ENCODE data around the gene FXR2. TPM values are rescaled to one million over a fixed set of nuclear protein-coding genes. Genes with fewer than 3 reads are reported as not detected.

Gene FXR2
- total and polyA plus RNA-seq, 9 of the 15 experiments (the other 6 are each of a cell fraction or from before 2014, with no cell fraction given): 2.0 to 49.3 (median 24.5) TPM

DNA sequence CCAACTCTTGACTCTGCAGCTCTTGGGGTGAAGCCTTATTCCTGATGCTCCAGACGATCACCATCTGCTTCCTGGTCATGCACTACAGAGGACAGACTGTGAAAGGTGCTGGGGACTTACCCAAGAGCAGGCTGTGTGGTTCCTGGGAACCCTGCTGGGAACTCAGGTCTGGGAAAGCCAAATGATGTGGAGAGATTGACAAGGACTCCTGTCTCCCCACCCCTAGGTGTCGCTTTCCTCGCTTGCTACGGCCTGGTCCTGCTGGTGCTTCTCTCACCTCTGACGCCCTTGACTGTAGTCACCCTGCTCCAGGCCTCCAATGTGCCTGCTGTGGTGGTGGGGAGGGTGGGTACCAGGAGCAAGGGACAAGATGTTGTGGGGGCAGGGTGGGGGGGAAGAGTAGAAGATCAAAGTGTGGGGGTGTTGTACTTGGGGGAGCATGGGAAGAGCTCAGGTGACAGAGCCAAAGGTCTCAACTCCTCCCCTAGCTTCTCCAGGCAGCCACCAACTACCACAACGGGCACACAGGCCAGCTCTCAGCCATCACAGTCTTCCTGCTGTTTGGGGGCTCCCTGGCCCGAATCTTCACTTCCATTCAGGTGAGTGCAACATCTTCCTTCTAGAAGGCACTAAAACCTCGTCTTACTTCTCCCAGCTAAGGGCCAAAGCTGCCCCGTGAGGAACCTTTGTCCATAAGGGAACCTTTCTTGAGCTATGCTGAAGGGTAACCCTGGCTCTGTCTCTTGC is 27.9 kb downstream of the FXR2 start (continued):
- TF ChIP-seq, protein P1, sequence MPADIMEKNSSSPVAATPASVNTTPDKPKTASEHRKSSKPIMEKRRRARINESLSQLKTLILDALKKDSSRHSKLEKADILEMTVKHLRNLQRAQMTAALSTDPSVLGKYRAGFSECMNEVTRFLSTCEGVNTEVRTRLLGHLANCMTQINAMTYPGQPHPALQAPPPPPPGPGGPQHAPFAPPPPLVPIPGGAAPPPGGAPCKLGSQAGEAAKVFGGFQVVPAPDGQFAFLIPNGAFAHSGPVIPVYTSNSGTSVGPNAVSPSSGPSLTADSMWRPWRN (IDR thresholded peaks at IDR 0.05; ENCODE audit: low read depth): no peak
- TF ChIP-seq POLR3A (IDR thresholded peaks at IDR 0.05; ENCODE audit: borderline replicate concordance, extremely low read depth, insufficient read depth, insufficient read length) (no peak), ZNF699 (CRISPR knock-in tag; IDR thresholded peaks at IDR 0.05; ENCODE audit: insufficient replicate concordance) (no peak), OTX1 (CRISPR knock-in tag; IDR thresholded peaks at IDR 0.05) (no peak), HNRNPK (IDR thresholded peaks at IDR 0.05; ENCODE audit: low read depth, low read length, poor library complexity, severe bottlenecking) (no peak), EWSR1 (IDR thresholded peaks at IDR 0.05; ENCODE audit: borderline replicate concordance, low read depth, partially characterized antibody) (no peak), MEIS2 (IDR thresholded peaks at IDR 0.05; ENCODE audit: partially characterized antibody) (peak; percentile 68), NR2C2 (CRISPR knock-in tag; IDR thresholded peaks at IDR 0.05) (no peak), NR2C2 (tag; IDR thresholded peaks at IDR 0.05) (0 out of 2 replicates have a peak, but pooled peaks have one; percentile 26), RCOR1 (IDR thresholded peaks at IDR 0.05; ENCODE audit: borderline replicate concordance in 1 of 2, low read depth in 2 of 2, low read length in 2 of 2) (peak in 1 of 2 experiments; percentile 63; a peak in 2 of 4 replicates), ZNF75A (CRISPR knock-in tag; IDR thresholded peaks at IDR 0.05) (no peak), ESRRA (IDR thresholded peaks at IDR 0.05; ENCODE audit: borderline replicate concordance, low read depth) (peak; percentile 84), ZNF644 (tag; IDR thresholded peaks at IDR 0.05; ENCODE audit: low read depth) (no peak), ZNF263 (CRISPR knock-in tag; IDR thresholded peaks at IDR 0.05; ENCODE audit: borderline replicate concordance) (no peak), ZFX (CRISPR knock-in tag; IDR thresholded peaks at IDR 0.05) (peak; percentile 28; the same call in 1 of the 2 replicates), HDAC2 (IDR thresholded peaks at IDR 0.05) (no peak; the same call in 1 of the 2 replicates)
- TF ChIP-seq, protein P2, sequence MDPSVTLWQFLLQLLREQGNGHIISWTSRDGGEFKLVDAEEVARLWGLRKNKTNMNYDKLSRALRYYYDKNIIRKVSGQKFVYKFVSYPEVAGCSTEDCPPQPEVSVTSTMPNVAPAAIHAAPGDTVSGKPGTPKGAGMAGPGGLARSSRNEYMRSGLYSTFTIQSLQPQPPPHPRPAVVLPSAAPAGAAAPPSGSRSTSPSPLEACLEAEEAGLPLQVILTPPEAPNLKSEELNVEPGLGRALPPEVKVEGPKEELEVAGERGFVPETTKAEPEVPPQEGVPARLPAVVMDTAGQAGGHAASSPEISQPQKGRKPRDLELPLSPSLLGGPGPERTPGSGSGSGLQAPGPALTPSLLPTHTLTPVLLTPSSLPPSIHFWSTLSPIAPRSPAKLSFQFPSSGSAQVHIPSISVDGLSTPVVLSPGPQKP (CRISPR knock-in tag; IDR thresholded peaks at IDR 0.05): no peak
- TF ChIP-seq, protein P3, sequence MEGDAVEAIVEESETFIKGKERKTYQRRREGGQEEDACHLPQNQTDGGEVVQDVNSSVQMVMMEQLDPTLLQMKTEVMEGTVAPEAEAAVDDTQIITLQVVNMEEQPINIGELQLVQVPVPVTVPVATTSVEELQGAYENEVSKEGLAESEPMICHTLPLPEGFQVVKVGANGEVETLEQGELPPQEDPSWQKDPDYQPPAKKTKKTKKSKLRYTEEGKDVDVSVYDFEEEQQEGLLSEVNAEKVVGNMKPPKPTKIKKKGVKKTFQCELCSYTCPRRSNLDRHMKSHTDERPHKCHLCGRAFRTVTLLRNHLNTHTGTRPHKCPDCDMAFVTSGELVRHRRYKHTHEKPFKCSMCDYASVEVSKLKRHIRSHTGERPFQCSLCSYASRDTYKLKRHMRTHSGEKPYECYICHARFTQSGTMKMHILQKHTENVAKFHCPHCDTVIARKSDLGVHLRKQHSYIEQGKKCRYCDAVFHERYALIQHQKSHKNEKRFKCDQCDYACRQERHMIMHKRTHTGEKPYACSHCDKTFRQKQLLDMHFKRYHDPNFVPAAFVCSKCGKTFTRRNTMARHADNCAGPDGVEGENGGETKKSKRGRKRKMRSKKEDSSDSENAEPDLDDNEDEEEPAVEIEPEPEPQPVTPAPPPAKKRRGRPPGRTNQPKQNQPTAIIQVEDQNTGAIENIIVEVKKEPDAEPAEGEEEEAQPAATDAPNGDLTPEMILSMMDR (IDR thresholded peaks at IDR 0.05 in 2 of 3, conservative IDR thresholded peaks at IDR 0.05 in 1 of 3; ENCODE audit: insufficient read depth in 2 of 3, low read depth in 1 of 3, low read length in 3 of 3): peak; percentile 66 to 72 (median 68)
- TF ChIP-seq, protein P4, sequence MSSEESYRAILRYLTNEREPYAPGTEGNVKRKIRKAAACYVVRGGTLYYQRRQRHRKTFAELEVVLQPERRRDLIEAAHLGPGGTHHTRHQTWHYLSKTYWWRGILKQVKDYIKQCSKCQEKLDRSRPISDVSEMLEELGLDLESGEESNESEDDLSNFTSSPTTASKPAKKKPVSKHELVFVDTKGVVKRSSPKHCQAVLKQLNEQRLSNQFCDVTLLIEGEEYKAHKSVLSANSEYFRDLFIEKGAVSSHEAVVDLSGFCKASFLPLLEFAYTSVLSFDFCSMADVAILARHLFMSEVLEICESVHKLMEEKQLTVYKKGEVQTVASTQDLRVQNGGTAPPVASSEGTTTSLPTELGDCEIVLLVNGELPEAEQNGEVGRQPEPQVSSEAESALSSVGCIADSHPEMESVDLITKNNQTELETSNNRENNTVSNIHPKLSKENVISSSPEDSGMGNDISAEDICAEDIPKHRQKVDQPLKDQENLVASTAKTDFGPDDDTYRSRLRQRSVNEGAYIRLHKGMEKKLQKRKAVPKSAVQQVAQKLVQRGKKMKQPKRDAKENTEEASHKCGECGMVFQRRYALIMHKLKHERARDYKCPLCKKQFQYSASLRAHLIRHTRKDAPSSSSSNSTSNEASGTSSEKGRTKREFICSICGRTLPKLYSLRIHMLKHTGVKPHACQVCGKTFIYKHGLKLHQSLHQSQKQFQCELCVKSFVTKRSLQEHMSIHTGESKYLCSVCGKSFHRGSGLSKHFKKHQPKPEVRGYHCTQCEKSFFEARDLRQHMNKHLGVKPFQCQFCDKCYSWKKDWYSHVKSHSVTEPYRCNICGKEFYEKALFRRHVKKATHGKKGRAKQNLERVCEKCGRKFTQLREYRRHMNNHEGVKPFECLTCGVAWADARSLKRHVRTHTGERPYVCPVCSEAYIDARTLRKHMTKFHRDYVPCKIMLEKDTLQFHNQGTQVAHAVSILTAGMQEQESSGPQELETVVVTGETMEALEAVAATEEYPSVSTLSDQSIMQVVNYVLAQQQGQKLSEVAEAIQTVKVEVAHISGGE (CRISPR knock-in tag; IDR thresholded peaks at IDR 0.05): no peak

Measured in K562 (cell line).